DMS114 treated with DMSO at 0.1 percent for 48 hours (cell line): ENCODE measurements around the gene GPR156.

Experiments
- DNase-seq: peaks from one replicate; lab custom pipeline; 2025; ENCODE audit not compliant: unreplicated experiment; lab: John Stamatoyannopoulos, UW

Gene GPR156

DNA sequence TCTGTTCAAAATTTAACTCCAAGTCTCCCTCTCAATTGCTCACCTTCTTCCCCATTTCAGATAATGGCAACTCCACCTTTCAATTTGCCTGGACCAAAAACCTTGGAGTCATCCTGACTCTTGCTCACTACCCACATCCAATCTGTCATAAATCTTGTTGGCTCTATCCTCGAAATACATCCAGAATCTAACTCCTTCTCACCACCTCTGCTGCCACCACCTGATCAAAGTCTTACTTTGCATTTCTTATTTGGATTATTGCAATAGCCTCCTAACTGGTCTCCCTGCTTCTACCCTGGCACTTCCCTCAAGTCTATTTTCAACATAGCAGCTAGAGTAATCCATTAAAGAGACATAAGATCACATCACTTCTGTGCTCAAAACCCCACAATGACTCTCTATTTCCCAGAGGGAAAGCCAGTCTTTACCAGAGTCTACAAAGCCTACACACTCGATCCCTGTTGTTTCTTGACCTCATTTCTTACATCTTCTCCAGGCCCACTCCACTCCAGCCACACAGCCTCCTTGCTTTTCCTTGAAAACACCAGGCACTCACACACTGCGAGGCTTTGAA lies 86.6 kb downstream of the GPR156 start:
- DNase-seq: peak; percentile 15

DNA sequence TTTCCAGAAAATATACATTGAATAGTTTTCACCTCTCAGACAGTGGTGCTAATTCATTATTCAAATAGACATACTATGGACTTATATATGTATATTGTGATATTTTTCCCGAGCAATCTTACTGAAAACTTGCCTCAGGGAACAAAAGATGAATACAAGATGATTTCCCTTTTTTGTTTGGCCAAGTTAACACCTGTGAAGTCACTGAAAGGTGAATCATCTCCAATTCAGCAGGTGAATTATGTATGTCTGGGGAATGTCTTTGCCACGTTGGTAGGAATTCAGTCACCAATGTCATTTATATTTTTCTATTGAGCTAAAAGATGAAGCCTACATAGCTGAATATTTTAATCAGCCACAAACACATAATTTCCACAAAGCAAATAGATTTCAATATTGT lies 88.2 kb downstream of the GPR156 start:
- no peak for DNase-seq

- no peak for DNase-seq
Observed at GRCh38 chr3:120196333-120196732, 88.7 kb downstream of the GPR156 start.

GRCh38 chr3:120193554-120193953 lies 91.5 kb downstream of the GPR156 start:
- DNase-seq: no peak

DNA sequence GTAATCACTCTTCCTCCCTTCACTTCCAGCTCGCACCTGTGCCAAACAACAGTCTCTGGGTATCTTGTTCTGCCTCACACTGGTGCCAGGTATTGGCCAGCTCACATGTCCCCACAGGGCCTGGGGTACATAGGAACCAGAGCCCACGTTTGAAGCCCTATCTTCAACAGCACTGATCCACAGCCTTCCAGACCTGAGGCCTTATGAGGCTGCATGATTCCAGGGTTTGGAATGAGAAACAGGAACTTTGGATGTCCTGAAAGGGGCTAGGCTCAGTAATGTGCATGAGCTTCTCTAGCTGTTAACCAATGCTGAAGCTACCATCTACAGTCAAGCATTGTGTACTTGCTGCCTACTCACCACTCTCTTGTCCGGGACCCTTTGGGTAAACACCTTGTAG lies 92.4 kb downstream of the GPR156 start:
- no peak for DNase-seq

DNA sequence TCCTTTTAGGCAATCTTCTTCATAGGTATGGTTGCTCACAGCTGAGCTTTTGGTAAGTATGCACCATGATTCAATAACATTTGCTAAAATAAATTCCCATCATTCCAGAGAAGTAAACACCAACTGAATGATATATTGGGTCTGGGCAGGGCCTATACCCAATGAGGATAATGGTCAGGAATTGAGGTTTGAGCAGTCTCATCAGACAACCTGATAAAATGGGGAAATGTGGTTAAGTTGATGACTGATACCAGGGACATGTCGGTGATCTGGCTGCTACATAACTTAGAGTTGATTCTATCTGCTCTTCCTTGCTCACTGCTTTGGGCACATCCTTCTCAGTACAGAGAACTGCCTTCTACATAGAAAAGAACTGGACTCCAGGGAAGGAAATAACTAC lies 92.9 kb downstream of the GPR156 start:
- no peak for DNase-seq

- no peak for DNase-seq
Observed at GRCh38 chr3:120182613-120183511, 102.2 kb downstream of the GPR156 start.

- no peak for DNase-seq
Observed at GRCh38 chr3:120181632-120182031, 103.4 kb downstream of the GPR156 start.

- no peak for DNase-seq
Observed at GRCh38 chr3:120180731-120181412, 104.2 kb downstream of the GPR156 start.

DNA sequence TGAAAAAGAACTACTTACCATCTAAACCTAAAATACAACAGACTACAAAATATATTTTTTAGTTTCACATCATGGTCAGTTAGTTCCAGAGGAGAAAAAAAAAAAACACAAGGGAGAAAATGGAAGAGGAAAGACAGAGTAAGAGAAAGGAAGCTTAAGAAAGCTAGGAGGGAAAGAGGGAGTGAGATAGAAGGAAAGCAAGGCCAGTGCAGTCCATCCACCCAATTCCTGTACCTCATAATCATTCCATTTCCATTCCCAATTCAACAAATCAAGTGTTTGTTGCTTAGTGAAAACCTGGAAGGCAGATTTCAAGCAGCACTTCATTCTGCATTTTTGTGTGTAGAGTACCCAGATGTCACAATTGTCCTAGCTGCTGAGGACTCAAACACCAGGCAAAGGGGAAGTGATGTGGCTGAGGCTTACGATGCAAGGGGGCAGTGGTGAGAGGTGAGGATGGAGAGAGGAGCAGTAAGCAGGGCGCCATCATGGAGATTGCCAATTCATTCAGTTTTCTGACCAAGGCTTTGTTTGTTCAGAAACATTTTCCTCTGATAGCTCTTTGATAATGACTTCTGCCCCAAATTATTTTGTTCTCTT lies 107.2 kb downstream of the GPR156 start:
- DNase-seq: no peak

DNA sequence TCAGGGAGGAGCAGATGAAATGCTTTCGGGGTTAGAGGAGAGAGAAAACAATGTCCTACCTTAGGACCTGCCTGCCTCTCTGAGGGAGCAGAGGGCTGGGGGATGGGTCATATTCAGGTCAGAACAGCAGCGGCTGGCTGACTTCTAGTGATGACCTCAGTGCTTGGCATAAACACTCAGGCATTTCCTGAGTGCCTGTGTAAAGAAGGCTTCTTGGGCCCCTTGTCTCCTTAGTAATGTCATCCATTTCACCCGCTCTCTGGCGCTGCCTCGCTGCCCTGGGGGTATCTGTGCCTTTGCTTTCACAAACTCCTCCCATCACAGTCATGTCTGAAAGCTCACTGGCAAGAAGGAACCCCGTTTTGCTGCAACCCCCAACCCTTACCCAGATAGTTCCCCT lies 107.9 kb downstream of the GPR156 start:
- DNase-seq: no peak

GRCh38 chr3:120174811-120175539 lies 110.0 kb downstream of the GPR156 start:
- no peak for DNase-seq

GRCh38 chr3:120173056-120173675 lies 111.9 kb downstream of the GPR156 start:
- no peak for DNase-seq

- DNase-seq: no peak
Observed at GRCh38 chr3:120172070-120172469, 113.0 kb downstream of the GPR156 start.

DNA sequence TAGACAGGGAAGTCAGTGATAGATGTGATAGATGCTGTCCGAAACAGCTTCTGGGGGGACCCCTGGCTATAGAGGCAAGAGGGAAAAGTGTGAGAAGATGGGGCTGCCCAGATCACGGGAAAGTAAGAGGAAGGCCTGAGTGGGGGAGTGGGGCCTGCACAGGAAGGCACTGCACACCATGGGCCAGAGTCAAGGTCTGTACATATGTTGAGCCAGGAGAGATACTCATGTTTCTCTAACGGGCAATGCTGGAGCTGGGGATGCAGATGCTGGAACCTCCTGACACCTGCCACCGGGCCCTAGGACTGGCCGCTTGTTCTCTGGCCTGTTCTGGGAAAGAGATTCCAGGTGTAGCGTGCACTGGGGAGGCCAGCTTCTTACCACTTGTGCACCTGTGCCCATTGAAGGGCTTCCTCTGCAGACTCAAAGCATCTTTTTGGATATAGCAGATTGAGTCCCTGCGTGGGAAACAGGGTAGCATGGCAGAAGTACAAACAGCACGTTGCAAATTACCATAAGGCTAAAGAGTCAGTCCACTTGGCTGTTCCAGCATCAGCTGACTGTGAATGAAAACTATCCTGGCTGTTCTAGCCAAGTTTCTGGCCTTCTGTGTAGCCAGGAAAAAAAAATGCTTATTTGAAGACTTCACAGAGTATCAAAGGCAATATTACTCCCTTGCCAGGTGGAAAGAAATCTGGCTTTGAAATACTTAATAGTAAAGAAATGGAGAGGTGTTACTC lies 113.7 kb downstream of the GPR156 start:
- DNase-seq: no peak

- DNase-seq: no peak
Observed at GRCh38 chr3:120170223-120170622, 114.8 kb downstream of the GPR156 start.

GRCh38 chr3:120169407-120169806 lies 115.6 kb downstream of the GPR156 start:
- no peak for DNase-seq

DNA sequence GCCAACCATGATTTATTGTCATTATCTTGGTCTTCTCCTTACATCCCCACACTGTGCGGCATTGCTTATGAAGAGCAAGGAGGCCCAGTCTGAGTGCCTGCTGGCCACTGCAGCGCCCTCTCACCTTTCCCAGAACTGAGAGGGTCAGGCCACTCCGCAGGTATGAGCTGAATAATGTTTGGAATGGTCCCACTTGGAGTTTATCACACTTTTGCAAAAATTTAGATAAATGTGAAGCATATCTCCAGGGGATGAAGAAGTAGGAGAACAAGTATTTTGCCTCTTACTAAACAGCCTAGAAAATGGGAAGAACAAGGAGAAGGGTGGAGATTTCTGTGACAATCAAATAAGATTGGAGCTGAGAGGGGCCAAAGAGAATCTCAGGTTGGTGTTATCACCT lies 116.4 kb downstream of the GPR156 start:
- DNase-seq: no peak

DNA sequence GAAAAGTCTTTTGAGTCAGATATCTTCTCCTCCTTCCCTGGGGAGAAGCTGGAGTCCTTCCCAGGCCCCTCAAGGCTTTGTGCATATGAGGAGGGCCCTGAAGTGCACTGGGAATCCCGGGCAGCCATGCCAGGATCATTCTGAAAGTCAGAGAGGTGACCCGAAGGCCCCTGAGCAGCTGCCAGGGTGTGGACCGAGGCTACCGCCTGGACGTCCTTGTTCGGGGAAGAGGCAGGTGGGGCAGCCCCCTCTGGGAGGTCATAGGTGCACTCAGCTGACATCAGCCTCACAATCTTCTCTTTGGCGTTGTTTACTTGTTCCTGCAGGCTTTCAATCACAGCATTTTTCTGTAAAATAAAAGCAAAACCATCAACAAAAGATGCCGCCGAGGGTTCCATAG lies 117.0 kb downstream of the GPR156 start:
- DNase-seq: no peak

DNA sequence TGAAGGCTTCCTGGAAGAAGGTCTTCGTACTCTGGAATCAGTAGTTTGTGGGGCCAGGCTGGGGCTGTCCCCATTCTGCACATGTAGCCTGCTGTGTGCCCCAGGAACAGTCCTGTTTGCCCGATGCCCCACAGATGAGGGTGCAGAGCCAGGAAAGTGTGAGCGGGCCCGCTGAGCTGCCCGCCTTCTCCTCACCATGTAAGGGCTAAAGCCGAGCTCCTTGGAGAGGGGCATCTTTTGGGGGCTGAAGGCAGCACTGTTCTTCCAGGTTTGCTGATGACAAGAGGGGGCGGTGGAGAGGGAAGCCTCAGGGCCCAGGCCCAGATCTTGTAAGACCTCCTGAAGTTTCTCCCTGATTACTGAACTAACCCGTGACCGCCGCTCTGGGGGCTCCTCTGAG lies 117.5 kb downstream of the GPR156 start:
- DNase-seq: no peak
